Measurements from ENCODE around the gene AMPH.
A peak's percentile ranks its signal among the peaks of the same experiment; 100 is the strongest.

AMPH gene

GRCh38 chr7:38673795-38674194 is 42.6 kb upstream of the AMPH start:
- no peak for TF ChIP-seq CTCF (IDR thresholded peaks at IDR 0.05; ENCODE audit: low read depth, low read length)
- DNase-seq (ENCODE audit: low read depth in 2 of 2): peak; percentile 96 to 99
- H3K4me3 ChIP-seq (replicated peaks in 1 of 2; ENCODE audit: low read depth in 2 of 2, low read length in 2 of 2): no peak overlapping the region

DNA sequence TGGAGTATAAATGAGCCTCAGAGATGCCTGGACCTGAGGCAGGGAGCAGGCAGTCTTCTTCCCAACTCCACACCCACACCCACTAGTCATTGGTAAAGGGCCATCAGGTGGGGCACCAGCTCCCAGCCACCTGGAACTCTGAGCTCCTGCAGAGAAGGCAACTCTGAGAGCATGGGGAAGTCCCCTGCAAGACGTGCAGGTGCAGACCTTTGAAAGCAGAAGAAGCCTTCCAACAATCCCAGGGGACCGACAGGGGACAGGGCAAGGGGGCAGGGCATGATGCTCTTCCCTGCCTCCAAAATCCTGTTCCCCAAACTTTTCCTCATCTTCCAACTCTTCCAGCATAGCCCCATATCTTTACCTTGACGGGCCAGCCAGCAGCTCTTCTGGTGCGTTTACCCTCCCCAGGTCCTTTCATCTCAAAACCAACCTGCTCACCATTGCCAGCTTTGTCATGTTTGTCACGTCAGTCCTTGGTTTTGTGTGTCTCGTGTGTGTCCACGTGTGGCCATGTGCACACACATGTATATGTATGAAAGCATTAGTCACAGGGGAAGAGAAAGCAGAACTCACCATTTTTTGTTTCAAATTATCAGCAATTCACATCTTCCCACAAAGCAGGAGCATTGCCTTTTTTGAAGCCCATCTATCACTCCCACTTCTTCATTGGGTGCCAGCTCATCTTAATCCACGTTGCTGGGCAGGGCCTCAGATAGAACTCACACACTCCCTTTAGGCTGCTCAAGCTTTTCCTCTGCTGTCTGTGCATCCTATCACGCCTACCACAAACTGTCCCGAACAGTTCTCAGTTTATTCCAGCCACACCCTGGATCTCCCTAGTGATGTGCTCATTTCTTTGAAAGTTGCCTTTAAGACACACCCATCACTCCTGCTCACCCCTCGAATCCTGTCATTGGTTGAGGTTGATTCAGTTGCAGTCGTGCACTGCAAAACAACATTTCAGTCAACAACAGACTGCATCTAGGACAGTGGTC is 41.0 kb upstream of the AMPH start:
- H3K4me3 ChIP-seq (replicated peaks in 1 of 2; ENCODE audit: low read depth in 2 of 2, low read length in 2 of 2): no peak overlapping the region
- TF ChIP-seq CTCF (IDR thresholded peaks at IDR 0.05; ENCODE audit: low read depth, low read length): no peak
- no peak for DNase-seq (ENCODE audit: low read depth in 2 of 2)

GRCh38 chr7:38669965-38670520 is 38.9 kb upstream of the AMPH start:
- H3K4me3 ChIP-seq (replicated peaks in 1 of 2; ENCODE audit: low read depth in 2 of 2, low read length in 2 of 2): no peak overlapping the region
- no peak for TF ChIP-seq CTCF (IDR thresholded peaks at IDR 0.05; ENCODE audit: low read depth, low read length)
- DNase-seq (ENCODE audit: low read depth in 2 of 2): peak; percentile 22 to 36

- TF ChIP-seq CTCF (IDR thresholded peaks at IDR 0.05; ENCODE audit: low read depth, low read length): no peak
- H3K4me3 ChIP-seq (replicated peaks in 1 of 2; ENCODE audit: low read depth in 2 of 2, low read length in 2 of 2): no peak overlapping the region
- DNase-seq (ENCODE audit: low read depth in 2 of 2): no peak
Measured at GRCh38 chr7:38664972-38665371, 33.8 kb upstream of the AMPH start.

DNA sequence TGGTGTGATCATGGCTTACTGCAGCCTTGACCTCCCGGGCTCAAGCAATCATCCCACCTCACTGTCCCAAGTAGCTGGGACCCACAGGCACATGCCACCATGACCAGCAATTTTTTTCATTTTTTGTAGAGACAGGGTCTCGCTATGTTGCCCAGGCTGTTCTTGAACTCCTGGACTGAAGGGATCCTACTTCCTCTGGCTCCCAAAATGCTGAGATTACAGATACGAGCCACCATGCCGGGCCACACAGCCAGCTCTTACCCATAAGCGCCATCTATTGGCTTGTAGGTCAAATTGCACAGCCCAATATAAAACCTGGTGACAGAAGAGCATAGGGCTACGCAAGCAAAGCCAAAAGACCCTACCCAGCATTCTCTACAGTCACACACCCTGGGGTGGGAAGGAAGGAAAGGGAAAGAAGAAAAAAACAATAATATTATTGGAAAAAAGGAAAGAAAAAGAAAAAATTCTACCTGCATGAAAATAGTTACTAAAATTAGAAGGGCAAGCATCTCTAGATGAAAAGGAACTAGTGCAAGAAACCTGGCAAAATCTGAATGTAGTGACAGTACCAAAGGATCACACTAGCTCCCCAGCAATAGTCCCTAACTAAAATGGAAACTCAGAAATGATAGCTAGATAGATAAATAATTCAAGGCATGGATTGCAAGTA is 29.4 kb upstream of the AMPH start:
- peak; percentile 84 for TF ChIP-seq CTCF (IDR thresholded peaks at IDR 0.05; ENCODE audit: low read depth, low read length)
- no peak overlapping the region for H3K4me3 ChIP-seq (replicated peaks in 1 of 2; ENCODE audit: low read depth in 2 of 2, low read length in 2 of 2)
- peak; percentile 68 to 73 for DNase-seq (ENCODE audit: low read depth in 2 of 2)

- DNase-seq (ENCODE audit: low read depth in 2 of 2): no peak
- TF ChIP-seq CTCF (IDR thresholded peaks at IDR 0.05; ENCODE audit: low read depth, low read length): no peak
- no peak overlapping the region for H3K4me3 ChIP-seq (replicated peaks in 1 of 2; ENCODE audit: low read depth in 2 of 2, low read length in 2 of 2)
Measured at GRCh38 chr7:38659931-38660330, 28.8 kb upstream of the AMPH start.
